Transverse colon (tissue), 4 donors: ENCODE measurements around the gene FNDC1.

Experiments used
- POLR2A ChIP-seq: fragments of 450-650 bp; IDR thresholded peaks from one replicate; pipeline ENCODE4 v1.6.1; 2016; ENCODE audit warnings: antibody characterized with exemption, mild to moderate bottlenecking, moderate library complexity
- POLR2AphosphoS5 ChIP-seq, 3 donors: sonication (generic); formaldehyde crosslinking; IDR thresholded peaks; one replicate each; pipeline ENCODE4 v1.6.1; 2016; ENCODE audit warnings: antibody characterized with exemption in 3 of 3
- TF ChIP-seq, protein P1 (sequence below), 5 experiments: fragments of 200-600 bp in 3 of 5; fragments of 450-650 bp in 2 of 5; sonication (generic) in 3 of 5; IDR thresholded peaks; 1 replicate in 2 of 5; 2 replicates in 3 of 5; pipeline ENCODE4 v1.5.1; 2016 to 2017; ENCODE audit warnings: antibody characterized with exemption in 5 of 5, inconsistent platforms in 3 of 5, mild to moderate bottlenecking in 2 of 5, moderate library complexity in 1 of 5

DNA sequence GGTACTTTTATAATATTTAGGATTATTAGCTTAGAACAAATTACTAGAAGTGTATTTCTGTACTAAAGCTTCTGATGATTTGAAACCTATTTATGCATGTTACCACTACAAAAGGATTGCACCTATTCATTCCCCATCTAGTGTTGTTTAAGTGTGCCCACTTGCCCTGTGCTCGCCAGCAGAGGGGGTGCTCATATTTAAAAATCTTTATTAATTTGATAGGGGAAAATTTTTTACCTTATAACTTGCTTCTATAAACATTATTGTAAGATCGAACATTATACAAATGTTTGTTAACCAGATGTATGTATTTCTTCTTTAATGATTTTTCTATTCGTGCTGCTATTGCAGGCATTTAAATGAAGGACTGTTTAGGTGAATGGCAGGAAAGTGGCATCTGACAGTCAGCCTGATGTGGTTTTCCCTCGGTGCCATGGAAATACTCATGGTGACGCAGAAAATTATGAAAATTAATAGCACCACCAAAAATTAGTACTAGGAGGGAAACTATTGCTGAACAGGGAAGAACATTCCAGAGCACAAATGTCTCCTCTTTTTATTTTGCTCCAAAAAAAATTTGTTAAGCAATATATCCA, 44.1 kb upstream of the FNDC1 start:
- TF ChIP-seq POLR2A (no peak), POLR2AphosphoS5 (IDR thresholded peaks at IDR 0.05) (no peak)
- TF ChIP-seq, protein P1, sequence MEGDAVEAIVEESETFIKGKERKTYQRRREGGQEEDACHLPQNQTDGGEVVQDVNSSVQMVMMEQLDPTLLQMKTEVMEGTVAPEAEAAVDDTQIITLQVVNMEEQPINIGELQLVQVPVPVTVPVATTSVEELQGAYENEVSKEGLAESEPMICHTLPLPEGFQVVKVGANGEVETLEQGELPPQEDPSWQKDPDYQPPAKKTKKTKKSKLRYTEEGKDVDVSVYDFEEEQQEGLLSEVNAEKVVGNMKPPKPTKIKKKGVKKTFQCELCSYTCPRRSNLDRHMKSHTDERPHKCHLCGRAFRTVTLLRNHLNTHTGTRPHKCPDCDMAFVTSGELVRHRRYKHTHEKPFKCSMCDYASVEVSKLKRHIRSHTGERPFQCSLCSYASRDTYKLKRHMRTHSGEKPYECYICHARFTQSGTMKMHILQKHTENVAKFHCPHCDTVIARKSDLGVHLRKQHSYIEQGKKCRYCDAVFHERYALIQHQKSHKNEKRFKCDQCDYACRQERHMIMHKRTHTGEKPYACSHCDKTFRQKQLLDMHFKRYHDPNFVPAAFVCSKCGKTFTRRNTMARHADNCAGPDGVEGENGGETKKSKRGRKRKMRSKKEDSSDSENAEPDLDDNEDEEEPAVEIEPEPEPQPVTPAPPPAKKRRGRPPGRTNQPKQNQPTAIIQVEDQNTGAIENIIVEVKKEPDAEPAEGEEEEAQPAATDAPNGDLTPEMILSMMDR (IDR thresholded peaks at IDR 0.05): no peak
